Measurements from ENCODE around the gene MICA.
"Not testable (repeated sequence)": the region's sequence is repeated elsewhere in the genome, so short reads cannot be mapped to it uniquely, and the experiment has no call there.

MICA gene

GRCh38 chr6:31412506-31412905, 9.1 kb downstream of the MICA start:
- no peak for DNase-seq (ENCODE audit: low read depth in 2 of 2)

DNA sequence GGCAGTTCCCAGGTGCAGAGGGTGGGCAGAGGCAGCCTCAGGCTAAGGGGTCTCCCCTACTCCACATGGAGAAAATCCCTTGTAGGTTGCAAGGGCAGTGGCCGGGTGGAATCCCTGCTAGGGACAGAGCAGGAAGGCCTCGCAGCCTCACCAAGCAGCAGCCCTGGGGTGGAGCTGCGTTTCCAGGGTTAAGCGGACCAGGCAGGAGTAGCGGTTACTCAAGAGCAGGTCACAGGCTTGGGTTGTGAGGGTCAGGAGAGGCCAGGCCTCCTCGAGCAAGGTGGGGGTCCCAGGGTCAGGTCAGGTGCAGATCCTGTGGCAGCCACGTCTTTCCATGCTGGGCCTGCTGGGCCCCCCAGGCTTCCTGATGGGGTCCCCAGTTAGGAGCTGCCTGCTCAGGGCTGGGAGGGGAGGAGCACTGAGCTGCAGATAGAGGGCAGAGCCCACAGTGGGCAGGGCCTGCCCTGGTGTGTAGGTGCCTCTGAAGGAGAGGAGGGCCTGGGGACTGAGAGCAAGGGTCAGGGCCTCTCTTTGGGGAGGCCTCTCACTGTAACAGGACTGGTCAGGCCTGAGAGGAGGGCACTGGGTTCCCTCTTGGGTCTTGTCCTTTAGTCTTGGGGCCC, 10.9 kb downstream of the MICA start:
- not testable (repeated sequence) for DNase-seq (ENCODE audit: low read depth in 2 of 2)

DNA sequence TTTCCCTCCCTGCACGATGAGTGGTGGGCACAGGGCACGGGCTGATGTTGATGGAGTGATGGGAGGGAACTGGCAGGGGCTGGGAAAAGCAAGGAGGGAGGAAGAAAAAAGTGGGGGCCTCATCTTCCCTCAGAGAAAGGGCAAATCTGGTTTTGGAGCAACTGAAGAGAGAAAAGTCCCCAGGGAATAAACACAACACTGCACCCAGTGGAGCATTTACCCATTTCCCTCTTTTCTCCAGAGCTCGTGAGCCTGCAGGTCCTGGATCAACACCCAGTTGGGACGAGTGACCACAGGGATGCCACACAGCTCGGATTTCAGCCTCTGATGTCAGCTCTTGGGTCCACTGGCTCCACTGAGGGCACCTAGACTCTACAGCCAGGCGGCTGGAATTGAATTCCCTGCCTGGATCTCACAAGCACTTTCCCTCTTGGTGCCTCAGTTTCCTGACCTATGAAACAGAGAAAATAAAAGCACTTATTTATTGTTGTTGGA, 11.4 kb downstream of the MICA start:
- DNase-seq (ENCODE audit: low read depth in 2 of 2) = no peak

GRCh38 chr6:31416394-31417014, 13.1 kb downstream of the MICA start:
- no peak for DNase-seq (ENCODE audit: low read depth in 2 of 2)

DNA sequence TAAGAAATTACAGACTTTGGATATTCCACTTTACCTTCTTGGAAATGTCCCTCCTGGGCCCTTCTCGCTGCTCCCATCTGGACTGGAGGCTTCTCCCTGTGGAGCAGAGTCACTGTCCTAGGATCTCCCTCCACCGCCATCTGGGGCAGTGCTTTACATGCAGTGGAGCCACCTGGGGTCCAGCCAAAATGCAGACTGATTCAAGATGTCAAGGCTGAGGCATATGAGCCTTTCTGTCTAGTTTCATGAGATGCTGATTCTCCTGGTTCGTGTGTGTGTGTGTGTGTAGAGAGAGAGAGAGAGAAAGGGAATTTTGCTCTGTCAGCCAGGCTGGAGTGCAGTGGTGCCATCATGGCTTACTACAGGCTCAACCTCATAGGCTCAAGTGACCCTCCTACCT, 14.9 kb downstream of the MICA start:
- DNase-seq (ENCODE audit: low read depth in 2 of 2) = no peak

DNA sequence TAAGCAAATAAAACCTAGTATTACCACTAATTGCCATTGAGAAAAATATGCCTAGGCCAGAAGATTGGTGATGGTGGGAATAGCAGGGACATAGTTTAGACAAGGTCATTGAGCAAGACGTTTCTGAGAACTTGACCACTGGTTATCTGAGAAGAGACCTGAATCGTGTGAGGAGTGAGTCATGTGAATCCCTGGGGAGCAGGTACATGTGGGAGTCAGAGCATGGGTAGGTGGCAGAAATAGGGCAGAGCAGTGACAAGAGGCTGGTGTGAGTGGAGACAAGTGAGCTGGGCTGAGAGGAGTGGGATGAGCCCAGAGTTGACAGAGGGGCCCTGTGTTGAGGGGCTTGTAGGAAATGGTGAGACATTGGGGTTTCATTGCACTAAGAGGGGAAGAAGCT, 16.4 kb downstream of the MICA start:
- DNase-seq (ENCODE audit: low read depth in 2 of 2) = no peak

DNA sequence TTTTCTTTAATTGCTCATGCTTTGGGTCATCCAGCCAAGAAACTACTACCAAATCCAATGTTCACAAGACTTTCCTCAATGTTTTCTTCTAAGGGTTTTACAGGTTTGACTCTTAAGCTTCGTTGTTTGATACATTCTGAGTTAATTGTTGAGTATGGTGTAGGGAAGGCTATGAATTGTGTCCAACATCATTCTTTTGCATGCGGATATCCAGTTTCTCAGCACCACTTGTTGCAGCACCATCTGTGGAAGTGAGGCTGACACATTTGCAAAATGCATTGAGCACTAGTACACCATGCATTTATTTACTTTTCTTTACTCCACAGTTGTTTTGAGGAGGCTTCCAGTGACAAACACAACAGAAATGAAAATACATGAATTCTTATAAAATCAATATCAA, 17.2 kb downstream of the MICA start:
- no peak for DNase-seq (ENCODE audit: low read depth in 2 of 2)

- DNase-seq (ENCODE audit: low read depth in 2 of 2) = no peak
Measured at GRCh38 chr6:31422587-31422986, 19.2 kb downstream of the MICA start.

- no peak for DNase-seq (ENCODE audit: low read depth in 2 of 2)
Measured at GRCh38 chr6:31423550-31423949, 20.2 kb downstream of the MICA start.

- no peak for DNase-seq (ENCODE audit: low read depth in 2 of 2)
Measured at GRCh38 chr6:31426395-31427354, 23.3 kb downstream of the MICA start.

DNA sequence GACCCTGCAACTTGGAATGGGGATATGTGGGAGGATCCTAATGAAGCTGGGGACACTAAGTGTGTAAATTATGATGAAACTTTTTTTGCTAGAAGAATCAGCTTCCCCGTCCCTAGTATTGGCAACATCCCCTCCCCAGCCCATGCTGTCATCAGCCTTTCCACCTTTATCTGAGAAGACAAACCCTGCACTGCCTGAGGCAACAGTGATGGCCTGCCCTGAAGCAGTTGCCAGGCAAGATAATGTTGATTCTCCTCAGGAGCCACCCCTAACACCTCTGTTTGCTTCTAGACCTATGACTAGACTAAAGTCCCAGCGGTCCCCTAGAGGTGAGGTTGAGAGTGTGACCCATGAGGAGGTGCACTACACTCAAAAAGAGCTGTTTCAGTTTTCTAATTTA, 27.1 kb downstream of the MICA start:
- DNase-seq (ENCODE audit: low read depth in 2 of 2) = no peak

GRCh38 chr6:31435051-31435450, 31.7 kb downstream of the MICA start:
- DNase-seq (ENCODE audit: low read depth in 2 of 2) = not testable (repeated sequence)

DNA sequence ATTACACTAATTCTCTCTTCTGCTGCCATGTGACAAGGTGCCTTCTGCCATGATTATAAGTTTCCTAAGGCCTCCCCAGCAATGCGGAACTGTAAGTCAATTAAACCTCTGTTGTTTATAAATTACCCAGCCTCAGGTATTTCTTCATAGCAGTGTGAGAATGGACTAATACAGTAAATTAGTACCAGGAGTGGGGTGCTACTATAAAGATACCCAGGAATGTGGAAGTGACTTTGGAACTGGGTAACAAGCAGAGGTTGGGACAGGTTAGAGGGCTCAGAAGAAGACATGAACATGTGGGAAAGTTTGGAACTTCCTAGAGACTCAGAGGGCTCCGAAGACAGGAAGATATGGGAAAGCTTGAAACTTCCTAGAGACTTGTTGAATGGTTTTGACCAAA, 34.8 kb downstream of the MICA start:
- DNase-seq (ENCODE audit: low read depth in 2 of 2) = no peak

DNA sequence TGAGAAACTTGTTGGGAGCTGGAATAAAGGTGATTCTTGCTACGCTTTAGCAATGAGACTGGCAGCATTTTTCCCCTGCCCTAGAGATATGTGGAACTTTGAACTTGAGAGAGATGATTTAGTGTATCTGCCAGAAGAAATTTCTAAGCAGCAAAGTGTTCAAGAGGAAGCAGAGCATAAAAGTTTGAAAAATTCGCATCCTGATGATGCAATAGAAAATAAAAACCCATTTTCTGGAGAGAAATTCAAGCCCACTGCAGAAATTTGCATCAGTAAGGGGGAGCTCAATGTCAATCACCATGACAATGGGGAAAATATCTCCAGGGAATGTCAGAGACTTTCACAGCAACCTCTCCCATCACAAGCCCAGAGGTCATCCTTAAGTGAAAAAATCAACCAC, 35.3 kb downstream of the MICA start:
- no peak for DNase-seq (ENCODE audit: low read depth in 2 of 2)

DNA sequence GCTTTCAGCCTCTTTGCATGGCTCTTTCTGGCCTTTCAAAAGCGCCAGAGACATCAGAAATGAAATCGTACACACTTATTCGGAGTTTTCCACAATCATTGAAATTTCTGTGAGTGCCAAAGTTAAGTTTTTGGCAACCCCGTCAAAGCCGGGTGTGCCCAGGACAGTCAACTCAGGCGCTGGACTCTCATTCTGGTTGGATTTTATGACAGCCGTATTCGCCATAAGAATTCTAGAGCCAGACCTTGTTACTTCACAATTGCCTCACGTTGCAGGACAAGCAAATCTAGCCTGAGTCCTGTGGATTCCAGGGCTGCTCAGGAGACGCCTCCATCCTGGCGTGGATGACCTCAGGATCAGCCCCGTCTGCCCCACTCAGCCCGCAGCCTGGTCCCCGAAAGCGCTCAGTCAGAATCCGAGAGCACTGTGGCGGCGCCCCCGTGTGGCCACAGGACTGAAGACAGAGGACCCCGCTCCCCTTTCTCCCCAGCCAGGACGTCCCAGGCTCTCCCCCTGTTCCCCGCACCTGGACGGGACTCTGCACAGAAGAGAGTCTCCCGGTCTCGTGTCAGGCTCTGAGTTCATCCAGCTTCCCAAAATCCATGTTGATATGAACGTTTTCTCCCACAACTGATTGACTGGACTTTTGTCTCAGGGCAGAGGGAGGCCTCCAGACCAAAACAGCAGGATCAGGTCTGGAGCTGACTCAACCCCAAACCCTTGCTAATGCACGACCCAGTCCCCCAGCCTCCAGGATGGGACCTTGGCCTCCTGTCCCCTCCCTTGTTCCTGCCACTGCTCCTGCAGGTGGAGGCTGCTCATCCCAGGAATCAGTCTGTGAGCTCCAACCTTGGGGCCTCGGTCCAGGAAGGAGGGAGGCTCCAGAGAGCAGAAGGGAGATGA, 38.2 kb downstream of the MICA start:
- peak; percentile 65 to 71 for DNase-seq (ENCODE audit: low read depth in 2 of 2)

DNA sequence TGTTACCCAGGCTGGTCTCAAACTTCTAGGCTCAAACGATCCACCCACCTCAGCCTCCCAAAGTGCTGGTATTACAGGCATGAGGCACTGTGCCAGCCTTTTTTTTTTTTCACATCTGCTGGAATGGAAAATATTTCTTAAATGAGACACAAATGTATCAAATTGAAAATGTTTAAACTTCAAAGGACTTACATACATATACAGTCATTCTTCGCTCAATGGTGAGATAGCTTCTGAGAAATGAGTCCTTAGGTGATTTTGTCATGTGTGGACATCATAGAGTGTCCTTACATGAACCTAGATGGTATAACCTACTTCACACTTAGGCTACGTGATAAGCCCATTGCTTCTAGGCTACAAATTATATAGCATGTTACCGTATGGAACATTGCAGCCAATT, 43.1 kb downstream of the MICA start:
- DNase-seq (ENCODE audit: low read depth in 2 of 2) = no peak

DNA sequence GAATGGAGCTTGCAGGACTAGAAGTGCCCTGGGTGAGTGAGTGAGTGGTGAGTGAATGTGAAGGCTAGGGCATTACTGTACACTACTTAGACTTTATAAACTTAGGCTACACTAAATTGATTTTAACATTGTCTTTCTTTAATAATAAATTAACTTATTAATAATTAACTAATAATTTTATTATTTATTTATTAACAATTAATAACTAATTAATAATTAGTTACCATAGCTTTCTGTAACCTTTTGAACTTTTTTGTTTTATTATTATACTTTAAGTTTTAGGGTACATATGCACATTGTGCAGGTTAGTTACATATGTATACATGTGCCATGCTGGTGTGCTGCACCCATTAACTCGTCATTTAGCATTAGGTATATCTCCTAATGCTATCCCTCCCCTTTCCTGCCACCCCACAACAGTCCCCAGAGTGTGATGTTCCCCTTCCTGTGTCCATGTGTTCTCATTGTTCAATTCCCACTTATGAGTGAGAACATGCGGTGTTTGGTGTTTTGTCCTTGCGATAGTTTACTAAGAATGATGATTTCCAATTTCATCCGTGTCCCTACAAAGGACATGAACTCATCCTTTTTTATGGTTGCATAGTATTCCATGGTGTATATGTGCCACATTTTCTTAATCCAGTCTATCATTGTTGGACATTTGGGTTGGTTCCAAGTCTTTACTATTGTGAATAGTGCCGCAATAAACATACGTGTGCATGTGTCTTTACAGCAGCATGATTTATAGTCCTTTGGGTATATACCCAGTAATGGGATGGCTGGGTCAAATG, 43.8 kb downstream of the MICA start:
- DNase-seq (ENCODE audit: low read depth in 2 of 2) = not testable (repeated sequence)

DNA sequence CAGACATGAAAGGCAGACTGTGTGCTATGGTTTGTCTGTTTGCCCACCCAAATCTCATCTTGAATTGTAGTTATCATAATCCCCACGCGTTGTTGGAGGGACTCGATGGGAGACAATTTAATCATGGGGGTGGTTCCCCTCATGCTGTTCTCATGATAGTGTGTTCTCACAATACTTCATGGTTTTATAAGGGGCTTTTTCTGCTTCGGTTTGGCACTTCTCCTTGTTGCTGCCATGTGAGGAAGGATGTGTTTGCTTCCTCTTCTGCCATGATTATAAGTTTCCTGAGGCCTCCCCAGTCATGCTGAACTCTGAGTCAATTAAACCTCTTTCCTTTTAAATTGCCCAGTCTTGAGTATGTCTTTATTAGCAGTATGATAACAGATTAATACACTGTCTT, 47.4 kb downstream of the MICA start:
- DNase-seq (ENCODE audit: low read depth in 2 of 2) = no peak

GRCh38 chr6:31452859-31453258, 49.5 kb downstream of the MICA start:
- no peak for DNase-seq (ENCODE audit: low read depth in 2 of 2)

GRCh38 chr6:31453259-31453658, 49.9 kb downstream of the MICA start:
- DNase-seq (ENCODE audit: low read depth in 2 of 2) = no peak

DNA sequence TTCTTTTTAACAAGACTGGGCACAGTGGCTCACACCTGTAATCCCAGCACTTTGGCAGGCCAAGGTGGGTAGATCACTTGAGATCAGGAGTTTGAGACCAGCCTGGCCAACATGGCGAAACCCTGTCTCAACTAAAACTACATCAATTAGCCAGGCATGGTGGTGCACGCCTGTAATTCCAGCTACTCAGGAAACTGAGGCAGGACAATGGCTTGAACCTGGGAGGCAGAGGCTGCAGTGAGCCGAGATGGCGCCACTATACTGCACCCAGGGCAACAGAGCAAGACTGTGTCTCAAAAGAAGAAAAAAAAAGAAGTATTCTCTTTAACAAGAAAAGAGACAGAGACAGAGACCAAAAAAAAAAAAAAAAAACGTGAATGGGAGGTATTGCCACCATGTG, 56.5 kb downstream of the MICA start:
- DNase-seq (ENCODE audit: low read depth in 2 of 2) = not testable (repeated sequence)
